Uterus (tissue), 4 donors: ENCODE data around the gene TRIM58. TPM values are rescaled to one million over a fixed set of nuclear protein-coding genes. Genes with fewer than 3 reads are reported as not detected.

Source experiments
- DNase-seq, 2 donors: peaks; one replicate each; pipeline ENCODE4 v3.0.0-alpha.2; 2019 to 2020
- H3K27ac ChIP-seq, 2 donors: fragments of 200-600 bp; sonication (generic); 1 replicate in 1 of 2; 2 replicates in 1 of 2; pipeline ENCODE4 v1.5.1; 2016 to 2018
- H3K27me3 ChIP-seq, 2 donors: fragments of 200-600 bp; sonication (generic); one replicate each; pipeline ENCODE4 v1.5.1; 2018 to 2019; ENCODE audit warnings: control low read depth in 1 of 2
- H3K36me3 ChIP-seq, 2 donors: fragments of 200-600 bp; sonication (generic); one replicate each; pipeline ENCODE4 v1.5.1; 2019; ENCODE audit warnings: control low read depth in 1 of 2
- H3K4me1 ChIP-seq, 2 donors: fragments of 200-600 bp; sonication (generic); one replicate each; pipeline ENCODE4 v1.5.1; 2018 to 2019; ENCODE audit warnings: control low read depth in 1 of 2
- H3K4me3 ChIP-seq, 2 donors: fragments of 200-600 bp; sonication (generic); 1 replicate in 1 of 2; 2 replicates in 1 of 2; pipeline ENCODE4 v1.5.1; 2018 to 2019; ENCODE audit warnings: mild to moderate bottlenecking in 1 of 2
- H3K9me3 ChIP-seq, 2 donors: fragments of 200-600 bp; sonication (generic); one replicate each; pipeline ENCODE4 v1.5.1; 2019; ENCODE audit warnings: control low read depth in 1 of 2
- POLR2A ChIP-seq, 2 donors: fragments of 450-650 bp; IDR thresholded peaks; one replicate each; pipeline ENCODE4 v1.6.1; 2016; ENCODE audit warnings: antibody characterized with exemption in 2 of 2, mild to moderate bottlenecking in 1 of 2, moderate library complexity in 1 of 2
- intact Hi-C: fragments of 100-400 bp; cut with DNase I; formaldehyde crosslinking; loops from one replicate; pipeline ENCODE4 v1.15.1; 2023; ENCODE audit warnings: low total_unique reads
- total RNA-seq, 4 donors: library from RNA; depleted of rRNA in 3 of 4; stranded (reverse); fragments of >200 nt in 3 of 4; gene quantifications; one replicate each; pipeline versions ENCODE4 v1.1.0 to v1.2.4, GENCODE V29; 2014 to 2023
- TF ChIP-seq, protein P1 (sequence below), 4 experiments: fragments of 200-600 bp in 2 of 4; fragments of 450-650 bp in 2 of 4; sonication (generic) in 2 of 4; IDR thresholded peaks; one replicate each; pipeline ENCODE4 v1.5.1; 2016 to 2019; ENCODE audit warnings: antibody characterized with exemption in 4 of 4, mild to moderate bottlenecking in 2 of 4, moderate library complexity in 1 of 4
- donor health status: DM: yes; HTN: yes; CAD: no.

Gene TRIM58
- total RNA-seq, 4 donors from 2014 or later = 0.88 to 10.3 (median 2.1) TPM

DNA sequence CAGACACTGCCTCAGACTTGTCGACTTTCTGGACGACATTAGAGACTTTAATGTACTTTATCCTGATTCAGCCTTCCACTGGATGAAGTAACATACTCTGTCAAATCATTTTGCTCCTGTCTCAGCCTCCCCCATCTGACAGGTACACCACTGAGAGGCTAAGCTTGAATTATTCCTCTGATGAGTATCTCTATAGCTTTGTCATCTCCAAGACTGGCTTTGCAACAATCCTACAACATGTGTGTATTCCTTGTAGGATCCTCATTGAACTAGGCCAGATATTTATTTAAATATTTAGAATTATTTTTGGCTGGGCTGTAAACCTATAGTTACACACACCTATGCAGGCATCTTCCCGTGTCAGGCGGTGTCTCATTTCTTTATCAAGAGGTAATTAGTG lies 1.1 kb upstream of the TRIM58 start:
- no peak for DNase-seq
- Histone ChIP-seq H3K4me3 (no peak overlapping the region), H3K36me3 (no peaks in the 10 kb centered on the region), H3K27ac (no peak overlapping the region), H3K9me3 (no peaks in the 10 kb centered on the region), H3K27me3 (no peaks in the 10 kb centered on the region), H3K4me1 (no peaks in the 10 kb centered on the region)
- intact Hi-C loops = no loop called here
- no peak for TF ChIP-seq POLR2A (IDR thresholded peaks at IDR 0.05)
- TF ChIP-seq, protein P1, sequence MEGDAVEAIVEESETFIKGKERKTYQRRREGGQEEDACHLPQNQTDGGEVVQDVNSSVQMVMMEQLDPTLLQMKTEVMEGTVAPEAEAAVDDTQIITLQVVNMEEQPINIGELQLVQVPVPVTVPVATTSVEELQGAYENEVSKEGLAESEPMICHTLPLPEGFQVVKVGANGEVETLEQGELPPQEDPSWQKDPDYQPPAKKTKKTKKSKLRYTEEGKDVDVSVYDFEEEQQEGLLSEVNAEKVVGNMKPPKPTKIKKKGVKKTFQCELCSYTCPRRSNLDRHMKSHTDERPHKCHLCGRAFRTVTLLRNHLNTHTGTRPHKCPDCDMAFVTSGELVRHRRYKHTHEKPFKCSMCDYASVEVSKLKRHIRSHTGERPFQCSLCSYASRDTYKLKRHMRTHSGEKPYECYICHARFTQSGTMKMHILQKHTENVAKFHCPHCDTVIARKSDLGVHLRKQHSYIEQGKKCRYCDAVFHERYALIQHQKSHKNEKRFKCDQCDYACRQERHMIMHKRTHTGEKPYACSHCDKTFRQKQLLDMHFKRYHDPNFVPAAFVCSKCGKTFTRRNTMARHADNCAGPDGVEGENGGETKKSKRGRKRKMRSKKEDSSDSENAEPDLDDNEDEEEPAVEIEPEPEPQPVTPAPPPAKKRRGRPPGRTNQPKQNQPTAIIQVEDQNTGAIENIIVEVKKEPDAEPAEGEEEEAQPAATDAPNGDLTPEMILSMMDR (IDR thresholded peaks at IDR 0.05) = no peak

DNA sequence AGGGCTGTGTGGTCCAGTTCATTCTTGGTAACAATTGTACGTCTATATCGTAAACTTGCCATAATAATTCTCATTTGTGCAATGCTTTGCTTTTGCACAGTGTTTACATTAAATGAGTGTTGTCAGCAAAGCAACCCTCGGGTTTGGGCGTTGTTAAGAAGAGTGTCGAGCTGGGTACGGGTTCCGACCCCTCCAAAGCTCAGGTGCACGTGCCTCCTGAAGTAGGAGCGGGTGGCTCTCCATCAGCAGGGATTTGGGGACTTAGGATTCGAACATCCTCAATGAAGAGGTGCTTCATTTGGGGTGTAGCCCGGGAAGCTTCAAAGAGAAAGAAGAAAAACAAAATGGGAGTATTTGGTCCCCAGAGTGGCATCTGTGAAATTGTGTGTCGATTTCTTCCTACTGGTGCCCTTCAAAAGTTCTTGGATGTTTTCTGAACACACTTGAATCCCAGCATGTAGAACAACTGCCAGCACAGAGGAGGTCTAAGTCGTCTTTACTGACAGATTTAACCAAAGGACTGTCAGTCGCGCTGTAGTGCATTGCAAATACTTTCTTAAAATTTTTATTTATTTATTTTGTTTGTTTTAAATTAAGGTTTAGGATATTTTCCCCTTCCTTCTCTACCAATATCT lies 1.1 kb downstream of the TRIM58 start:
- TF ChIP-seq, protein P1 (IDR thresholded peaks at IDR 0.05) = no peak
- no peak for TF ChIP-seq POLR2A (IDR thresholded peaks at IDR 0.05)
- H3K27me3 ChIP-seq = no peaks in the 10 kb centered on the region
- intact Hi-C loops = no loop called here
- no peaks in the 10 kb centered on the region for H3K36me3 ChIP-seq
- DNase-seq = no peak
- no peak overlapping the region for H3K27ac ChIP-seq
- no peaks in the 10 kb centered on the region for H3K4me1 ChIP-seq
- peak overlapping the region in 1 of 2 donors; percentile 50 for H3K4me3 ChIP-seq
- H3K9me3 ChIP-seq = no peaks in the 10 kb centered on the region

DNA sequence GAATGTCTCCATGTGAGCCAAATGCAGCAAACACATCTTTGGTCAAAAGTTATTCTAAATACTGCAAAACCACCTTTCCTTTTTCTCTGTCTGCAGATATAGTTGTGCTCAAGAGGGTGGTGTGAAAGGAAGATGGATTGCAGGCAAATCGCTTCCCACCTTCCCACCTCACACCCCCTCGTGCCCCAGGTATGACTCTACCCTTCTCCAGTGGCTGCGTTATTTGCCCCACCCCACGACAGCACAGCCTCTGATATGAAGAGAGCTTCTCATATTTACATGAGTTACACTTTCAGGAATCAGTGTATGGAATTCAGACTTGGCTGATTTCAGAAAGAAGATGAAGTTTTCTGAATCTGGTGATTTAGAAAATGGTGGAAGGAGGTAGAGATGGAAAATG lies 5.8 kb downstream of the TRIM58 start:
- no peak for DNase-seq
- H3K27ac ChIP-seq = no peak overlapping the region
- H3K4me3 ChIP-seq = no peak overlapping the region
- no peaks in the 10 kb centered on the region for H3K27me3 ChIP-seq
- intact Hi-C loops = no loop called here
- H3K4me1 ChIP-seq = no peaks in the 10 kb centered on the region
- H3K36me3 ChIP-seq = no peaks in the 10 kb centered on the region
- H3K9me3 ChIP-seq = no peaks in the 10 kb centered on the region
- TF ChIP-seq, protein P1 (IDR thresholded peaks at IDR 0.05) = no peak

DNA sequence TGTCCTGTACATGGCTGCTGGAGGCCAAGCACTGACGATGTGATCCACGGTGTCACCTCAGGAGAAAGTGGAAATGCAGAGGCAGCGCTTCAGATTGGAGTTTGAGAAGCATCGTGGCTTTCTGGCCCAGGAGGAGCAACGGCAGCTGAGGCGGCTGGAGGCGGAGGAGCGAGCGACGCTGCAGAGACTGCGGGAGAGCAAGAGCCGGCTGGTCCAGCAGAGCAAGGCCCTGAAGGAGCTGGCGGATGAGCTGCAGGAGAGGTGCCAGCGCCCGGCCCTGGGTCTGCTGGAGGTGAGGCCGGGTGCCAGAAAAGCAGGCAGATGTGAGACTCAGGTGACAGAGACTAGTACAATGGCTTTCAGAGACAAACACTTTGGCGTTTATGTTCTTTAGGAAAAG lies 7.7 kb downstream of the TRIM58 start:
- DNase-seq = no peak
- Histone ChIP-seq H3K4me1 (no peaks in the 10 kb centered on the region), H3K27me3 (no peaks in the 10 kb centered on the region), H3K4me3 (no peak overlapping the region), H3K36me3 (no peaks in the 10 kb centered on the region), H3K27ac (no peak overlapping the region), H3K9me3 (no peaks in the 10 kb centered on the region)
- TF ChIP-seq, protein P1 (IDR thresholded peaks at IDR 0.05) = no peak
- TF ChIP-seq POLR2A (IDR thresholded peaks at IDR 0.05) = no peak
- intact Hi-C loops = no loop called here

DNA sequence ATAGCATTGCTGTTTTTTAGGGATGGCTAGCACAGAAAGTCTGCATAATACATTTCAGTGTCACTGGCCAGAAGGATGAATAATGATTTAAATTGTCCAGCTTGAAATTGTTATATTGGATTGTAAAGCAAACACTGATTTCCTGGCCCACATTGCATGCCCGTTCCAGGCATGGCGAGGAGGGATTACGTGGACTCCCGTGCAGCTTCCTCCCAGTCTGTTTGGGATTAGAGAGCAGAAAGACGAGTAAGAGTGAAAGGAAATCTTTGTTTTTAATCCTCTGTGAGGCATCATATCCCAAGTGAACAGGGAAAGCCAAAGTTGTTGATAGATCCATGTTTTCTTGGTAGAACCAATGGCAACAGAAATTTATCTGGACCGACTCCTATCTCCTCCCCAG lies 8.4 kb downstream of the TRIM58 start:
- Histone ChIP-seq H3K4me3 (no peak overlapping the region), H3K36me3 (no peaks in the 10 kb centered on the region), H3K27me3 (no peaks in the 10 kb centered on the region), H3K4me1 (no peaks in the 10 kb centered on the region), H3K9me3 (no peaks in the 10 kb centered on the region), H3K27ac (no peak overlapping the region)
- no peak for DNase-seq
- intact Hi-C loops = no loop called here
- TF ChIP-seq POLR2A (IDR thresholded peaks at IDR 0.05) = no peak
- TF ChIP-seq, protein P1 (IDR thresholded peaks at IDR 0.05) = no peak
